HepG2 (cell line): ENCODE data around the gene EXPH5. TPM values are rescaled to one million over a fixed set of nuclear protein-coding genes. Genes with fewer than 3 reads are reported as not detected.

Source experiments
- ATAC-seq: fragments of 200-7000 bp; cut with Tn5 transposase; 3 replicates; pipeline ENCODE4 v1.9.1; 2020; ENCODE audit warnings: mild to moderate bottlenecking, moderate library complexity
- BruUV-seq: library from RNA; stranded (reverse); fragments of 400-500 nt; replicated peaks from 2 replicates; lab custom pipeline; 2021; lab: Mats Ljungman, UMichigan
- CTCF ChIA-PET: fragments of 300-600 bp; formaldehyde crosslinking; extraction: SDS; loops from one replicate; lab custom pipeline; 2021; ENCODE audit warnings: low total read pairs, inconsistent platforms, low intra/inter-chr PET ratio; lab: Yijun Ruan, JAX
- POLR2A ChIA-PET: fragments of 350-600 bp; sonication (Branson Sonifier 250); formaldehyde crosslinking; loops from one replicate; lab custom pipeline; 2020; ENCODE audit warnings: antibody characterized with exemption, inconsistent platforms; lab: Yijun Ruan, JAX
- DNase-seq: peaks from one replicate; pipeline ENCODE4 v3.0.0-alpha.2; 2015; ENCODE audit warnings: low spot score
- FAIRE-seq: peaks from 3 replicates; lab custom pipeline; 2011; peaks lifted over from hg19 to GRCh38; lab: Jason Lieb, UNC
- H2AFZ ChIP-seq: one replicate; pipeline ENCODE4 v1.6.1; 2011; ENCODE audit warnings: low read length, inconsistent platforms
- H3K27ac ChIP-seq: fragments of 300-600 bp; 3 replicates; pipeline ENCODE4 v1.8.0; 2011; ENCODE audit warnings: mixed run types, mild to moderate bottlenecking, mixed read lengths, low read length, inconsistent platforms; ENCODE audit not compliant: insufficient read depth; ENCODE audit errors: extremely low read length
- H3K27me3 ChIP-seq, 2 experiments: fragments of 200-600 bp in 1 of 2; 2 replicates in 1 of 2; 3 replicates in 1 of 2; pipeline versions ENCODE4 v1.6.0 to v1.8.0; 2011; ENCODE audit warnings: low read length in 2 of 2, mild to moderate bottlenecking in 2 of 2, moderate library complexity in 2 of 2, inconsistent platforms in 1 of 2; ENCODE audit not compliant: insufficient read depth in 2 of 2, control insufficient read depth in 1 of 2
- H3K36me3 ChIP-seq, 2 experiments: fragments of 200-600 bp in 1 of 2; replicated peaks in 1 of 2; 2 replicates in 1 of 2; 3 replicates in 1 of 2; pipeline versions ENCODE4 v1.5.1 to v1.8.0; 2011; ENCODE audit warnings: low read length in 2 of 2, inconsistent platforms in 1 of 2; ENCODE audit not compliant: insufficient read depth in 2 of 2, control insufficient read depth in 1 of 2
- H3K4me1 ChIP-seq: 2 replicates; pipeline ENCODE4 v1.5.1; 2012; ENCODE audit warnings: low read length, inconsistent platforms; ENCODE audit not compliant: insufficient read depth
- H3K4me2 ChIP-seq: 2 replicates; pipeline ENCODE4 v1.6.0; 2011; ENCODE audit warnings: low read depth, low read length, inconsistent platforms
- H3K4me3 ChIP-seq, 3 experiments: fragments of 200-600 bp in 1 of 3; sonication (generic), shearing (Covaris generic) in 1 of 3; replicated peaks in 1 of 3; 2 replicates each; pipeline ENCODE4 v1.5.1; 2011 to 2016; ENCODE audit warnings: low read length in 3 of 3, inconsistent platforms in 2 of 3, low read depth in 2 of 3, mild to moderate bottlenecking in 2 of 3, control low read depth in 1 of 3, mixed read lengths in 1 of 3; ENCODE audit not compliant: insufficient read depth in 1 of 3
- H3K79me2 ChIP-seq: one replicate; pipeline ENCODE4 v1.6.1; 2011; ENCODE audit warnings: low read length, inconsistent platforms; ENCODE audit not compliant: insufficient read depth
- H3K9ac ChIP-seq: 2 replicates; pipeline ENCODE4 v1.6.0; 2011; ENCODE audit warnings: mild to moderate bottlenecking, low read depth, low read length, inconsistent platforms; ENCODE audit not compliant: insufficient read depth
- H3K9me3 ChIP-seq: 2 replicates; pipeline ENCODE4 v1.5.1; 2012; ENCODE audit warnings: mild to moderate bottlenecking, low read length
- H4K20me1 ChIP-seq: 2 replicates; pipeline ENCODE4 v1.6.0; 2011; ENCODE audit warnings: inconsistent platforms, mild to moderate bottlenecking, low read length, moderate library complexity; ENCODE audit not compliant: insufficient read depth
- ATF7 ChIP-seq, 2 experiments: fragments of 450-650 bp in 1 of 2; sonication (generic) in 1 of 2; formaldehyde crosslinking in 1 of 2; IDR thresholded peaks; 2 replicates each; pipeline versions ENCODE4 v1.4.0 to v1.6.1; 2016 to 2020; ENCODE audit warnings: antibody characterized with exemption in 1 of 2, mild to moderate bottlenecking in 1 of 2, missing genetic modification reagents in 1 of 2
- CCDC6 ChIP-seq: sonication (generic); formaldehyde crosslinking; IDR thresholded peaks from 2 replicates; pipeline ENCODE4 v1.8.1; 2022; ENCODE audit warnings: mild to moderate bottlenecking, missing genetic modification reagents, moderate library complexity
- CENPT ChIP-seq: sonication (generic); formaldehyde crosslinking; IDR thresholded peaks from 2 replicates; pipeline ENCODE4 v1.8.0; 2022; ENCODE audit warnings: low read depth, mild to moderate bottlenecking, moderate library complexity, missing genetic modification reagents
- RBM39 ChIP-seq: fragments of 200-400 bp; formaldehyde crosslinking; IDR thresholded peaks from one replicate; pipeline ENCODE4 v1.6.1; 2018; ENCODE audit warnings: antibody characterized with exemption, mild to moderate bottlenecking, low read depth, low read length; ENCODE audit not compliant: poor library complexity, severe bottlenecking
- ZNF10 ChIP-seq: sonication (generic); formaldehyde crosslinking; IDR thresholded peaks from 2 replicates; pipeline ENCODE4 v1.4.0; 2020; ENCODE audit warnings: mild to moderate bottlenecking, low read depth, missing genetic modification reagents, borderline replicate concordance
- ZNF44 ChIP-seq: sonication (generic); formaldehyde crosslinking; IDR thresholded peaks from 2 replicates; pipeline ENCODE4 v1.5.1; 2020; ENCODE audit warnings: mild to moderate bottlenecking, missing genetic modification reagents
- ZNF720 ChIP-seq: sonication (generic); formaldehyde crosslinking; IDR thresholded peaks from 2 replicates; pipeline ENCODE4 v1.4.0; 2020; ENCODE audit warnings: missing genetic modification reagents
- ZSCAN30 ChIP-seq: sonication (generic); formaldehyde crosslinking; IDR thresholded peaks from 2 replicates; pipeline ENCODE4 v1.5.0; 2020; ENCODE audit warnings: mild to moderate bottlenecking, missing genetic modification reagents
- WGBS: methylation state at CpG from one replicate; pipeline ENCODE4 v1.1.6; 2017; ENCODE audit warnings: low lambda C conversion rate; 5-methylcytosine and 5-hydroxymethylcytosine counted together
- in situ Hi-C: cut with HindIII; loops from 2 replicates; pipeline ENCODE4 v1.10.0; 2017; ENCODE audit warnings: low pct_unique_long_range_greater_than_20kb; ENCODE audit not compliant: extremely low pct_ligation_motif_present
- intact Hi-C: fragments of 100-400 bp; cut with micrococcal nuclease; formaldehyde crosslinking; loops from one replicate; pipeline ENCODE4 v1.10.0; 2022; ENCODE audit not compliant: unreplicated experiment
- polyA plus RNA-seq, 8 experiments: library from polyadenylated mRNA; depleted of rRNA in 3 of 8; stranded (reverse) in 7 of 8; unstranded in 1 of 8; fragments of >200 nt; fragmentation: Illumina TruSeq in 4 of 8; extraction: Trizol in 4 of 8; gene quantifications; 2 replicates each; pipeline versions ENCODE4 v1.2.1 to v1.2.3, GENCODE V29; 2011 to 2016; ENCODE audit warnings: low read depth in 4 of 8, missing spikeins in 1 of 8, mixed read lengths in 1 of 8; ENCODE audit not compliant: insufficient read depth in 1 of 8
- total RNA-seq, 5 experiments: library from RNA; depleted of rRNA; stranded (reverse); fragments of >200 nt; fragmentation: Illumina TruSeq; extraction: Trizol; gene quantifications; 2 replicates each; pipeline ENCODE4 v1.2.3, GENCODE V29; 2016; ENCODE audit warnings: low read depth in 1 of 5
- TF ChIP-seq, protein P1 (sequence below): sonication (generic); formaldehyde crosslinking; IDR thresholded peaks from 2 replicates; pipeline ENCODE4 v1.8.0; 2022; ENCODE audit warnings: missing genetic modification reagents, mild to moderate bottlenecking, moderate library complexity, borderline replicate concordance
- TF ChIP-seq, protein P2 (sequence below): sonication (generic); formaldehyde crosslinking; IDR thresholded peaks from 2 replicates; pipeline ENCODE4 v1.4.0; 2020; ENCODE audit warnings: missing genetic modification reagents, low read depth, mild to moderate bottlenecking, borderline replicate concordance
- TF ChIP-seq, protein P3 (sequence below): IDR thresholded peaks from 2 replicates; pipeline ENCODE4 v1.6.1; 2018; ENCODE audit warnings: missing genetic modification reagents

EXPH5 gene
- total and polyA plus RNA-seq, 2 of the 13 experiments (the other 11 are each of a cell fraction or from before 2014, with no cell fraction given), result under 0.01 to 0.02 TPM

DNA sequence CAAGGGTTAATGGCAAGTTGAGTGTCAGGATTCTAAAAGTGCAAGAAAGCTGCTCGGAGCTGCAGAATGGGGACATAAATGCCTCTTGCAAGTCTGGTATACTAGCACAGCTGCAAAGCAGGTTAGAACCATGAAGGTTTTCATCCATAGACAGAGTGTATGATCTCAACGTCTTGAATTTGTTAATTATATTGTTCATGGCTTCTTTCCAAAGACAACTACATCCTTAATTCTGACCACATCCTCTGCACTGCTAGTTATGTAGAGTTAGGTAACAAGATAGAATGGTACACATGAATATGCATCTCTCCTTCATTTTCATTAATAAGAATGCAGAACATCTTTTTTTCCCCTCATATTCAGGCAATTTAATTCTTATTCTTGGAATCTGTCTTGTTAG is 34.2 kb downstream of the EXPH5 start:
- in situ Hi-C loops, result no loop called here
- no peak overlapping the region for H3K4me3 ChIP-seq
- no peaks in the 10 kb centered on the region for H3K4me1 ChIP-seq
- no peaks in the 10 kb centered on the region for H3K79me2 ChIP-seq
- intact Hi-C loops, result no loop called here
- no peak overlapping the region for H3K4me2 ChIP-seq
- H3K27ac ChIP-seq, result no peak overlapping the region
- no peaks in the 10 kb centered on the region for H3K9me3 ChIP-seq
- no peak for FAIRE-seq
- H2AFZ ChIP-seq, result no peak overlapping the region
- no peak overlapping the region for H3K9ac ChIP-seq
- TF ChIP-seq ZNF720, result no peak
- TF ChIP-seq ZSCAN30 (CRISPR knock-in tag), result no peak
- TF ChIP-seq ZNF10 (CRISPR knock-in tag), result no peak
- TF ChIP-seq CENPT (CRISPR knock-in tag), result no peak
- TF ChIP-seq ATF7 (IDR thresholded peaks at IDR 0.05), result no peak
- no peak for TF ChIP-seq ATF7 (CRISPR knock-in tag; IDR thresholded peaks at IDR 0.05)
- TF ChIP-seq, protein P1, sequence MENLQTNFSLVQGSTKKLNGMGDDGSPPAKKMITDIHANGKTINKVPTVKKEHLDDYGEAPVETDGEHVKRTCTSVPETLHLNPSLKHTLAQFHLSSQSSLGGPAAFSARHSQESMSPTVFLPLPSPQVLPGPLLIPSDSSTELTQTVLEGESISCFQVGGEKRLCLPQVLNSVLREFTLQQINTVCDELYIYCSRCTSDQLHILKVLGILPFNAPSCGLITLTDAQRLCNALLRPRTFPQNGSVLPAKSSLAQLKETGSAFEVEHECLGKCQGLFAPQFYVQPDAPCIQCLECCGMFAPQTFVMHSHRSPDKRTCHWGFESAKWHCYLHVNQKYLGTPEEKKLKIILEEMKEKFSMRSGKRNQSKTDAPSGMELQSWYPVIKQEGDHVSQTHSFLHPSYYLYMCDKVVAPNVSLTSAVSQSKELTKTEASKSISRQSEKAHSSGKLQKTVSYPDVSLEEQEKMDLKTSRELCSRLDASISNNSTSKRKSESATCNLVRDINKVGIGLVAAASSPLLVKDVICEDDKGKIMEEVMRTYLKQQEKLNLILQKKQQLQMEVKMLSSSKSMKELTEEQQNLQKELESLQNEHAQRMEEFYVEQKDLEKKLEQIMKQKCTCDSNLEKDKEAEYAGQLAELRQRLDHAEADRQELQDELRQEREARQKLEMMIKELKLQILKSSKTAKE, result no peak
- TF ChIP-seq, protein P2, sequence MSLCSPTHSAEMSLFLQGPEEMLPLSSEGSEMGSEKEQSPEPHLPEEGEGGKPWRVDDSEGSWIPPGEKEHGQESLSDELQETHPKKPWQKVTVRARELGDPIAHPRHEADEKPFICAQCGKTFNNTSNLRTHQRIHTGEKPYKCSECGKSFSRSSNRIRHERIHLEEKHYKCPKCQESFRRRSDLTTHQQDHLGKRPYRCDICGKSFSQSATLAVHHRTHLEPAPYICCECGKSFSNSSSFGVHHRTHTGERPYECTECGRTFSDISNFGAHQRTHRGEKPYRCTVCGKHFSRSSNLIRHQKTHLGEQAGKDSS (CRISPR knock-in tag), result no peak
- TF ChIP-seq, protein P3, sequence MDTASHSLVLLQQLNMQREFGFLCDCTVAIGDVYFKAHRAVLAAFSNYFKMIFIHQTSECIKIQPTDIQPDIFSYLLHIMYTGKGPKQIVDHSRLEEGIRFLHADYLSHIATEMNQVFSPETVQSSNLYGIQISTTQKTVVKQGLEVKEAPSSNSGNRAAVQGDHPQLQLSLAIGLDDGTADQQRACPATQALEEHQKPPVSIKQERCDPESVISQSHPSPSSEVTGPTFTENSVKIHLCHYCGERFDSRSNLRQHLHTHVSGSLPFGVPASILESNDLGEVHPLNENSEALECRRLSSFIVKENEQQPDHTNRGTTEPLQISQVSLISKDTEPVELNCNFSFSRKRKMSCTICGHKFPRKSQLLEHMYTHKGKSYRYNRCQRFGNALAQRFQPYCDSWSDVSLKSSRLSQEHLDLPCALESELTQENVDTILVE (CRISPR knock-in tag), result no peak
- no peak for TF ChIP-seq ZNF44
- no peak for TF ChIP-seq CCDC6 (CRISPR knock-in tag)
- TF ChIP-seq RBM39, result no peak
- TF ChIP-seq, all 625 proteins: peak for 0
- CTCF ChIA-PET, result no interaction called here
- Histone ChIP-seq H3K27me3 (no peaks in the 10 kb centered on the region), H3K36me3 (no peaks in the 10 kb centered on the region), H4K20me1 (no peaks in the 10 kb centered on the region)
- no peak for DNase-seq
- POLR2A ChIA-PET, result no interaction called here
- no peak for ATAC-seq
- no TSS peak for BruUV-seq
- 3% methylated on average over 2 of the region's 2 CpGs for WGBS
